Osteocyte (in vitro differentiated cells): ENCODE data around the gene SCGB1C1. TPM values are rescaled to one million over a fixed set of nuclear protein-coding genes. Genes with fewer than 3 reads are reported as not detected.
"Not testable (repeated sequence)": the region's sequence is repeated elsewhere in the genome, so short reads cannot be mapped to it uniquely, and the experiment has no call there.

ENCODE experiments used
- DNase-seq: peaks from one replicate; pipeline ENCODE4 v3.0.0; 2021; ENCODE audit warnings: mixed read lengths; ENCODE audit not compliant: unreplicated experiment; ENCODE audit errors: extremely low spot score
- H3K27ac Mint-ChIP-seq: one replicate; pipeline ENCODE4 v1.8.0; 2021; ENCODE audit warnings: mild to moderate bottlenecking, mixed read lengths; ENCODE audit not compliant: unreplicated experiment
- H3K27me3 Mint-ChIP-seq: one replicate; pipeline ENCODE4 v1.8.0; 2021; ENCODE audit warnings: mixed read lengths; ENCODE audit not compliant: unreplicated experiment
- H3K36me3 Mint-ChIP-seq: one replicate; pipeline ENCODE4 v1.8.0; 2021; ENCODE audit warnings: mixed read lengths; ENCODE audit not compliant: unreplicated experiment
- H3K4me1 Mint-ChIP-seq: one replicate; pipeline ENCODE4 v1.8.0; 2021; ENCODE audit warnings: mixed read lengths; ENCODE audit not compliant: unreplicated experiment
- H3K4me3 Mint-ChIP-seq: one replicate; pipeline ENCODE4 v1.8.0; 2021; ENCODE audit warnings: mild to moderate bottlenecking, moderate library complexity, mixed read lengths; ENCODE audit not compliant: unreplicated experiment
- H3K9me3 Mint-ChIP-seq: one replicate; pipeline ENCODE4 v1.8.0; 2021; ENCODE audit warnings: mixed read lengths; ENCODE audit not compliant: unreplicated experiment
- CTCF ChIP-seq: fragments of 200-600 bp; sonication (generic); IDR thresholded peaks from 2 replicates; pipeline ENCODE4 v1.5.0; 2021; ENCODE audit warnings: antibody characterized with exemption, mild to moderate bottlenecking, moderate library complexity
- total RNA-seq: library from RNA; stranded (reverse); gene quantifications from 2 replicates; pipeline ENCODE4 v1.2.1, GENCODE V29; 2021

SCGB1C1 gene
- total RNA-seq, 1 donor from 2014 or later = not detected

GRCh38 chr11:235997-236773 lies 43.3 kb downstream of the SCGB1C1 start, which contains the start of gene SIRT3:
Gene SIRT3 (minus strand): TSS chr11:236342. CDS start chr11:236328, 14 bp downstream.
- TF ChIP-seq CTCF = peak; percentile 7
- Mint-ChIP-seq H3K27ac (peak within 1 kb of the TSS; percentile 98), H3K9me3 (no peaks in the 10 kb centered on the region), H3K36me3 (peaks cover 12% of the 10 kb centered on the region), H3K4me1 (peaks cover 27% of the 10 kb centered on the region), H3K4me3 (peak within 1 kb of the TSS; percentile 94), H3K27me3 (no peaks in the 10 kb centered on the region)
- DNase-seq = peak; percentile 91

- Mint-ChIP-seq H3K9me3 (no peaks in the 10 kb centered on the region), H3K27ac (peak within 1 kb of the TSS; percentile 98), H3K4me1 (peaks cover 27% of the 10 kb centered on the region), H3K27me3 (no peaks in the 10 kb centered on the region), H3K4me3 (peak within 1 kb of the TSS; percentile 94), H3K36me3 (peaks cover 20% of the 10 kb centered on the region)
- TF ChIP-seq CTCF = no peak
- DNase-seq = peak; percentile 95
Observed at GRCh38 chr11:236774-237767, 44.2 kb downstream of the SCGB1C1 start, which contains the start of gene PSMD13. Gene PSMD13 (plus strand): TSS chr11:236976. CDS start chr11:237050, 74 bp downstream.

- peak overlapping the region; percentile 94 for H3K4me3 Mint-ChIP-seq
- not testable (repeated sequence) for H3K9me3 Mint-ChIP-seq, H3K27me3 Mint-ChIP-seq
Observed at GRCh38 chr11:238346-238745, 45.5 kb downstream of the SCGB1C1 start.

GRCh38 chr11:240315-240714 lies 47.4 kb downstream of the SCGB1C1 start:
- TF ChIP-seq CTCF = no peak
- H3K4me3 Mint-ChIP-seq = no peak overlapping the region
- peaks cover 21% of the 10 kb centered on the region for H3K4me1 Mint-ChIP-seq
- H3K27ac Mint-ChIP-seq = no peak overlapping the region
- DNase-seq = no peak
- no peaks in the 10 kb centered on the region for H3K9me3 Mint-ChIP-seq
- H3K36me3 Mint-ChIP-seq = peaks cover 38% of the 10 kb centered on the region
- no peaks in the 10 kb centered on the region for H3K27me3 Mint-ChIP-seq

More at GRCh38 chr11:238346-238745, 45.5 kb downstream of the SCGB1C1 start:
- peaks cover 27% of the 10 kb centered on the region for H3K4me1 Mint-ChIP-seq
- not testable (repeated sequence) for DNase-seq
- peak overlapping the region; percentile 98 for H3K27ac Mint-ChIP-seq
- H3K36me3 Mint-ChIP-seq = peaks cover 26% of the 10 kb centered on the region

GRCh38 chr11:241634-242033 lies 48.8 kb downstream of the SCGB1C1 start:
- Mint-ChIP-seq H3K4me1 (peaks cover 19% of the 10 kb centered on the region), H3K36me3 (peaks cover 48% of the 10 kb centered on the region), H3K27me3 (no peaks in the 10 kb centered on the region), H3K4me3 (no peak overlapping the region), H3K27ac (no peak overlapping the region), H3K9me3 (no peaks in the 10 kb centered on the region)
- TF ChIP-seq CTCF = no peak
- no peak for DNase-seq

Other genes with a start within 250 kb of the SCGB1C1 start
- 54.6 and 59.3 TPM in 2 replicates for gene BET1L, start 14.3 kb downstream of the SCGB1C1 start, total RNA-seq
- 105 and 125 TPM in 2 replicates for gene RIC8A, start 14.6 kb downstream of the SCGB1C1 start, total RNA-seq
- gene SIRT3, start 43.3 kb downstream of the SCGB1C1 start, total RNA-seq = 23.2 and 25.7 TPM in 2 replicates
- gene PSMD13, start 43.9 kb downstream of the SCGB1C1 start, total RNA-seq = 115 and 126 TPM in 2 replicates
- gene NLRP6, start 85.3 kb downstream of the SCGB1C1 start, total RNA-seq = not detected in 2 replicates
- 39.9 and 43.4 TPM in 2 replicates for gene PGGHG, start 96.0 kb downstream of the SCGB1C1 start, total RNA-seq
- not detected in 2 replicates for gene IFITM5, start 106.4 kb downstream of the SCGB1C1 start, total RNA-seq
- gene IFITM2, start 114.7 kb downstream of the SCGB1C1 start, total RNA-seq = 671 and 698 TPM in 2 replicates
- 352 and 355 TPM in 2 replicates for gene IFITM1, start 121.0 kb downstream of the SCGB1C1 start, total RNA-seq
- 1,725 and 1,814 TPM in 2 replicates for gene IFITM3, start 127.8 kb downstream of the SCGB1C1 start, total RNA-seq
- 61.0 and 63.3 TPM in 2 replicates for gene B4GALNT4, start 176.4 kb downstream of the SCGB1C1 start, total RNA-seq
- 0.40 and 0.50 TPM in 2 replicates for gene PKP3, start 201.1 kb downstream of the SCGB1C1 start, total RNA-seq
- gene SIGIRR, start 221.9 kb downstream of the SCGB1C1 start, total RNA-seq = 27.0 and 28.0 TPM in 2 replicates
- gene ANO9, start 248.9 kb downstream of the SCGB1C1 start, total RNA-seq = not detected in 2 replicates